ENCODE results near the gene BNIP3.

GRCh38 chr10:131979821-131980270 lies 1.9 kb downstream of the BNIP3 start:
- TF ChIP-seq POLR2A (IDR thresholded peaks at IDR 0.05) (no peak), POLR2AphosphoS5 (IDR thresholded peaks at IDR 0.05) (no peak), EP300 (IDR thresholded peaks at IDR 0.05) (no peak)
- TF ChIP-seq, protein P1, sequence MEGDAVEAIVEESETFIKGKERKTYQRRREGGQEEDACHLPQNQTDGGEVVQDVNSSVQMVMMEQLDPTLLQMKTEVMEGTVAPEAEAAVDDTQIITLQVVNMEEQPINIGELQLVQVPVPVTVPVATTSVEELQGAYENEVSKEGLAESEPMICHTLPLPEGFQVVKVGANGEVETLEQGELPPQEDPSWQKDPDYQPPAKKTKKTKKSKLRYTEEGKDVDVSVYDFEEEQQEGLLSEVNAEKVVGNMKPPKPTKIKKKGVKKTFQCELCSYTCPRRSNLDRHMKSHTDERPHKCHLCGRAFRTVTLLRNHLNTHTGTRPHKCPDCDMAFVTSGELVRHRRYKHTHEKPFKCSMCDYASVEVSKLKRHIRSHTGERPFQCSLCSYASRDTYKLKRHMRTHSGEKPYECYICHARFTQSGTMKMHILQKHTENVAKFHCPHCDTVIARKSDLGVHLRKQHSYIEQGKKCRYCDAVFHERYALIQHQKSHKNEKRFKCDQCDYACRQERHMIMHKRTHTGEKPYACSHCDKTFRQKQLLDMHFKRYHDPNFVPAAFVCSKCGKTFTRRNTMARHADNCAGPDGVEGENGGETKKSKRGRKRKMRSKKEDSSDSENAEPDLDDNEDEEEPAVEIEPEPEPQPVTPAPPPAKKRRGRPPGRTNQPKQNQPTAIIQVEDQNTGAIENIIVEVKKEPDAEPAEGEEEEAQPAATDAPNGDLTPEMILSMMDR (IDR thresholded peaks at IDR 0.05): no peak
